ENCODE results near the gene PEMT. TPM values are rescaled to one million over a fixed set of nuclear protein-coding genes. Genes with fewer than 3 reads are reported as not detected.
A peak's percentile ranks its signal among the peaks of the same experiment; 100 is the strongest.

The PEMT gene
- total and polyA plus RNA-seq, 9 of the 15 experiments (the other 6 are each of a cell fraction or from before 2014, with no cell fraction given): 1.4 to 36.4 (median 13.6) TPM

DNA sequence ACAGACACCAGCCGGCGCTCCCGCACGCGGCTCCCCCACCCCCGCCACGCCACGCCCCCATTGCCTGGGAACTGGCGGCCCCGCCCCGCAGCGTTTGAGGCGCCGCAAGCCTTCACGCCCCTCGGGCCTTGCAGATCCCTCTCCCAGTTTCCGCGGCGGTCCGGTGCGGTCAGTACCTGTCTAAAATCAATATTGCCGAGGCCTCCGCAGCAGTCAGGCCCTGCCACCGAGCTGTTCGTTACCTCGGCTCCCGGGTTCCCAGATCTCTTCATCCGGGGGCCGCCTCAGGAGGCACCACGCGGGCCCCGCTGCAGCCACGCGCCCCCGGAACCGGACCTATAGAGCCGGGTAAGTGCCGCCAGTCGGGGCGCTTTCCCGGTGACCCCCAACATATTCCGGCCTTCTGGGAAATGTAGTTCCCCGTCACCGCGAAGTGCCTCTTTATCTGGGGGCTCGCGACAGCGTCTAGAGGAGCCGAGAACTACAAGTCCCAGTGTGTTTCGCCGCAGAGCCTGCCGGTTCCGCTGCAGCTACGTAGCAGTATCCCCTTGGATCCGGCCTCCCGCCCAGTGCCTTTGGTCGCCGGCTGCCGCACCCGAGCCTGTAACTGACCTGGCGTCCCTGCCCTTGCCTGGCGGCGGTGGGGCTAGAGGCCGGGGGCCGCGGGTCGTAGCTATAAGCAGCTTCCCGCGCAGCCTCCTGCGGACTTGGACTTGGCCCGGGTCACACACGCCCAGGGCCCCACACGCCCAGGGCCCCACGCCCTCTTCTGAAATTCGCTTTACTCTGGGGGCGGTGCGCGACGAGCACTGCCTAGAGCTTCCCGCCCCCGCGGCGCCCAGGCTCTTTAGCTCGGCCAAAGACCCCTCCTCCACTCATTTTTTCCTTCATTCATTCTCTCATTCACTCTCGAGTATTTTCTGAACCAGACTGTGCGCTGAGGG, at the start of gene PEMT (continued):
- peak; percentile 56; a peak in 1 of 4 replicates for TF ChIP-seq FOXK2 (conservative IDR thresholded peaks at IDR 0.05 in 1 of 2, IDR thresholded peaks at IDR 0.05 in 1 of 2; ENCODE audit: low read depth in 2 of 2)
- no peak for TF ChIP-seq HEY1 (CRISPR knock-in tag; IDR thresholded peaks at IDR 0.05; ENCODE audit: borderline replicate concordance)
- TF ChIP-seq MEF2D (tag; conservative IDR thresholded peaks at IDR 0.05; ENCODE audit: low read depth): no peak
- TF ChIP-seq RBM25 (IDR thresholded peaks at IDR 0.05; ENCODE audit: low read depth, low read length, severe bottlenecking): no peak
- no peak for TF ChIP-seq NR2F6 (CRISPR knock-in tag; IDR thresholded peaks at IDR 0.05)
- TF ChIP-seq MXD1 (CRISPR knock-in tag; IDR thresholded peaks at IDR 0.05; ENCODE audit: borderline replicate concordance, poor library complexity, severe bottlenecking): peak; percentile 89
- peak; percentile 96 to 99 (median 98) for TF ChIP-seq ZBTB11 (CRISPR knock-in tag; IDR thresholded peaks at IDR 0.05)
- TF ChIP-seq THRAP3 (IDR thresholded peaks at IDR 0.05; ENCODE audit: borderline replicate concordance): no peak
- TF ChIP-seq ZNF311 (CRISPR knock-in tag; IDR thresholded peaks at IDR 0.05): 0 out of 2 replicates have a peak, but pooled peaks have one; percentile 74
- TF ChIP-seq SOX6 (IDR thresholded peaks at IDR 0.05): no peak
- TF ChIP-seq ZC3H11A (IDR thresholded peaks at IDR 0.05; ENCODE audit: low read depth, low read length): no peak
- TF ChIP-seq STAT5B (CRISPR knock-in tag; IDR thresholded peaks at IDR 0.05): no peak
- TF ChIP-seq DMBX1 (CRISPR knock-in tag; IDR thresholded peaks at IDR 0.05; ENCODE audit: borderline replicate concordance): peak; percentile 83
- no peak for TF ChIP-seq ETV6 (IDR thresholded peaks at IDR 0.05; ENCODE audit: borderline replicate concordance in 1 of 2, low read depth in 2 of 2, low read length in 1 of 2)
- 0 out of 2 replicates have a peak, but pooled peaks have one; percentile 26 for TF ChIP-seq ETV6 (CRISPR knock-in tag; IDR thresholded peaks at IDR 0.05; ENCODE audit: borderline replicate concordance)
- TF ChIP-seq POLR3G (IDR thresholded peaks at IDR 0.05; ENCODE audit: extremely low read depth, insufficient read length, insufficient replicate concordance): no peak
- TF ChIP-seq SRSF3 (IDR thresholded peaks at IDR 0.05; ENCODE audit: insufficient read depth, low read length): no peak
- no peak for TF ChIP-seq RCOR1 (IDR thresholded peaks at IDR 0.05; ENCODE audit: borderline replicate concordance in 1 of 2, low read depth in 2 of 2, low read length in 2 of 2)
- TF ChIP-seq CEBPG (CRISPR knock-in tag; IDR thresholded peaks at IDR 0.05): peak; percentile 4; the same call in 1 of the 2 replicates
- TF ChIP-seq CEBPG (tag; conservative IDR thresholded peaks at IDR 0.05 in 1 of 2, IDR thresholded peaks at IDR 0.05 in 1 of 2): no peak
- 0 out of 2 replicates have a peak, but pooled peaks have one; percentile 17 for TF ChIP-seq HLTF (IDR thresholded peaks at IDR 0.05)
- peak; percentile 96 for TF ChIP-seq RBFOX2 (IDR thresholded peaks at IDR 0.05; ENCODE audit: low read depth, low read length)
- no peak for TF ChIP-seq PRPF4 (IDR thresholded peaks at IDR 0.05; ENCODE audit: insufficient read depth, low read depth, low read length, poor library complexity, severe bottlenecking)

Measured in K562 (cell line).